ENCODE measurements around the gene SPDYE16.
"Not testable (repeated sequence)": the region's sequence is repeated elsewhere in the genome, so short reads cannot be mapped to it uniquely, and the experiment has no call there.

SPDYE16 gene

GRCh38 chr7:76505168-76506080 lies 37.7 kb downstream of the SPDYE16 start:
- in situ Hi-C loops (cut with HindIII; ENCODE audit: low sequenced_read_pairs): no loop called here

GRCh38 chr7:76504351-76505167 lies 38.5 kb downstream of the SPDYE16 start:
- in situ Hi-C loops (cut with HindIII; ENCODE audit: low sequenced_read_pairs): not testable (repeated sequence)

- in situ Hi-C loops (cut with HindIII; ENCODE audit: low sequenced_read_pairs): not testable (repeated sequence)
Observed at GRCh38 chr7:76503244-76503643, 39.9 kb downstream of the SPDYE16 start.

GRCh38 chr7:76502836-76503235 lies 40.3 kb downstream of the SPDYE16 start:
- in situ Hi-C loops (cut with HindIII; ENCODE audit: low sequenced_read_pairs): not testable (repeated sequence)

GRCh38 chr7:76502224-76502623 lies 40.9 kb downstream of the SPDYE16 start:
- in situ Hi-C loops (cut with HindIII; ENCODE audit: low sequenced_read_pairs): not testable (repeated sequence)

GRCh38 chr7:76499924-76500241 lies 43.2 kb downstream of the SPDYE16 start:
- in situ Hi-C loops (cut with HindIII; ENCODE audit: low sequenced_read_pairs): not testable (repeated sequence)

GRCh38 chr7:76499201-76499923 lies 43.7 kb downstream of the SPDYE16 start:
- in situ Hi-C loops (cut with HindIII; ENCODE audit: low sequenced_read_pairs): not testable (repeated sequence)

- in situ Hi-C loops (cut with HindIII; ENCODE audit: low sequenced_read_pairs): not testable (repeated sequence)
Observed at GRCh38 chr7:76498583-76499200, 44.4 kb downstream of the SPDYE16 start.

GRCh38 chr7:76497918-76498582 lies 45.0 kb downstream of the SPDYE16 start:
- in situ Hi-C loops (cut with HindIII; ENCODE audit: low sequenced_read_pairs): not testable (repeated sequence)

GRCh38 chr7:76495717-76496116 lies 47.4 kb downstream of the SPDYE16 start:
- in situ Hi-C loops (cut with HindIII; ENCODE audit: low sequenced_read_pairs): not testable (repeated sequence)

- in situ Hi-C loops (cut with HindIII; ENCODE audit: low sequenced_read_pairs): not testable (repeated sequence)
Observed at GRCh38 chr7:76492139-76492538, 51.0 kb downstream of the SPDYE16 start.

- in situ Hi-C loops (cut with HindIII; ENCODE audit: low sequenced_read_pairs): not testable (repeated sequence)
Observed at GRCh38 chr7:76487969-76488368, 55.1 kb downstream of the SPDYE16 start.

- in situ Hi-C loops (cut with HindIII; ENCODE audit: low sequenced_read_pairs): not testable (repeated sequence)
Observed at GRCh38 chr7:76486618-76487017, 56.5 kb downstream of the SPDYE16 start.

- in situ Hi-C loops (cut with HindIII; ENCODE audit: low sequenced_read_pairs): not testable (repeated sequence)
Observed at GRCh38 chr7:76485822-76486610, 57.1 kb downstream of the SPDYE16 start.

- in situ Hi-C loops (cut with HindIII; ENCODE audit: low sequenced_read_pairs): not testable (repeated sequence)
Observed at GRCh38 chr7:76484456-76484855, 58.6 kb downstream of the SPDYE16 start.

- in situ Hi-C loops (cut with HindIII; ENCODE audit: low sequenced_read_pairs): not testable (repeated sequence)
Observed at GRCh38 chr7:76483081-76483480, 60.0 kb downstream of the SPDYE16 start.

- in situ Hi-C loops (cut with HindIII; ENCODE audit: low sequenced_read_pairs): not testable (repeated sequence)
Observed at GRCh38 chr7:76482660-76483059, 60.4 kb downstream of the SPDYE16 start.
